Transverse colon (tissue), 4 donors: Measurements from ENCODE around the gene TOP2B. TPM values are rescaled to one million over a fixed set of nuclear protein-coding genes. Genes with fewer than 3 reads are reported as not detected.

Experiments used
- DNase-seq: peaks from one replicate; pipeline ENCODE4 v3.0.0-alpha.2; 2019
- H3K27ac ChIP-seq, 4 donors: fragments of 200-600 bp; sonication (generic); 2 replicates each; pipeline ENCODE4 v1.5.1; 2016 to 2018; ENCODE audit warnings: inconsistent platforms in 4 of 4
- H3K27me3 ChIP-seq: fragments of 200-600 bp; sonication (generic); 2 replicates; pipeline ENCODE4 v1.5.1; 2017; ENCODE audit warnings: inconsistent platforms
- H3K36me3 ChIP-seq, 4 donors: fragments of 200-600 bp; sonication (generic); 2 replicates each; pipeline ENCODE4 v1.5.1; 2017 to 2019; ENCODE audit warnings: inconsistent platforms in 4 of 4
- H3K4me1 ChIP-seq, 4 donors: fragments of 200-600 bp; sonication (generic); 2 replicates each; pipeline ENCODE4 v1.5.1; 2017 to 2020; ENCODE audit warnings: inconsistent platforms in 4 of 4
- H3K4me3 ChIP-seq, 4 donors: fragments of 200-600 bp; sonication (generic); 1 replicate in 1 of 4; 2 replicates in 3 of 4; pipeline versions ENCODE4 v1.5.1 to v1.6.1; 2017 to 2019; ENCODE audit warnings: inconsistent platforms in 4 of 4
- H3K9me3 ChIP-seq, 2 donors: fragments of 200-600 bp; sonication (generic); 2 replicates each; pipeline ENCODE4 v1.5.1; 2017 to 2019; ENCODE audit warnings: inconsistent platforms in 2 of 2
- CTCF ChIP-seq, 5 experiments: fragments of 200-600 bp in 3 of 5; fragments of 450-650 bp in 2 of 5; sonication (generic) in 3 of 5; IDR thresholded peaks; 1 replicate in 2 of 5; 2 replicates in 3 of 5; pipeline ENCODE4 v1.5.1; 2016 to 2017; ENCODE audit warnings: antibody characterized with exemption in 5 of 5, inconsistent platforms in 3 of 5, mild to moderate bottlenecking in 2 of 5, moderate library complexity in 1 of 5
- EP300 ChIP-seq: sonication (generic); formaldehyde crosslinking; IDR thresholded peaks from one replicate; pipeline ENCODE4 v1.6.1; 2017; ENCODE audit warnings: antibody characterized with exemption, low read depth
- POLR2A ChIP-seq: fragments of 450-650 bp; IDR thresholded peaks from one replicate; pipeline ENCODE4 v1.6.1; 2016; ENCODE audit warnings: antibody characterized with exemption, mild to moderate bottlenecking, moderate library complexity
- POLR2AphosphoS5 ChIP-seq, 3 donors: sonication (generic); formaldehyde crosslinking; IDR thresholded peaks; one replicate each; pipeline ENCODE4 v1.6.1; 2016; ENCODE audit warnings: antibody characterized with exemption in 3 of 3
- WGBS, 2 donors: methylation state at CpG; one replicate each; pipeline ENCODE4 v1.1.5; 2018; ENCODE audit warnings: low coverage in 1 of 2; 5-methylcytosine and 5-hydroxymethylcytosine counted together
- in situ Hi-C, 4 donors: fragments of 200-750 bp; cut with MboI; loops; one replicate each; pipeline versions ENCODE4 v1.15.0 to v1.15.1; 2017; ENCODE audit warnings: low sequenced_read_pairs in 3 of 4, low pct_ligation_motif_present in 1 of 4, low pct_unique_long_range_greater_than_20kb in 1 of 4
- intact Hi-C: fragments of 100-400 bp; cut with DNase I; formaldehyde crosslinking; loops from one replicate; pipeline ENCODE4 v1.15.1; 2023; ENCODE audit warnings: low total_unique reads
- small RNA-seq, 4 donors: library from RNA; depleted of rRNA; stranded (forward); fragments of <200 nt; gene quantifications; one replicate each; pipeline ENCODE3, GENCODE V24; 2016
- total RNA-seq, 4 donors: library from RNA; depleted of rRNA; stranded (reverse); fragments of >200 nt; gene quantifications; one replicate each; pipeline ENCODE4 v1.1.0, GENCODE V29; 2016

The TOP2B gene
- total RNA-seq, 4 donors from 2014 or later = 37.4 to 104 (median 71.5) TPM

GRCh38 chr3:25547943-25548674 is 116.6 kb downstream of the TOP2B start:
- Histone ChIP-seq H3K27me3 (no peaks in the 10 kb centered on the region), H3K27ac (no peak overlapping the region), H3K4me3 (no peak overlapping the region), H3K4me1 (no peaks in the 10 kb centered on the region), H3K36me3 (no peaks in the 10 kb centered on the region), H3K9me3 (no peaks in the 10 kb centered on the region)
- 46 to 50% methylated on average over 1 of the region's 1 CpG for whole genome bisulfite sequencing, 2 donors
- in situ Hi-C loops = no loop called here
- intact Hi-C loops = no loop called here
- TF ChIP-seq EP300 = no peak
- no peak for TF ChIP-seq CTCF (IDR thresholded peaks at IDR 0.05)
- TF ChIP-seq POLR2AphosphoS5 (IDR thresholded peaks at IDR 0.05) = no peak
- TF ChIP-seq POLR2A = no peak
- no peak for DNase-seq

Small RNAs within 50 kb of the gene (small RNA-seq; reads per million reads assigned to genes)
- gene CRIP1P2 (0 reads per million in 4 donors), gene RF01161 (0 reads per million in 4 donors), gene RF02271 (0 reads per million in 4 donors)

Other genes with a start within 250 kb of the TOP2B start
- gene RARB, start 236.6 kb downstream of the TOP2B start, total RNA-seq = 1 to 10 TPM in 3 of 4 donors, not detected in 1; 2.4 to 4.5 (median 2.9) TPM
- gene NGLY1, start 118.5 kb upstream of the TOP2B start, total RNA-seq = 100 to 1,000 TPM in 1 of 4 donors, 10 to 100 TPM in 3; 44.9 to 154 (median 55.0) TPM
- 10 to 100 TPM in 3 of 4 donors, 1 to 10 TPM in 1; 5.0 to 13.5 (median 11.2) TPM for gene OXSM, start 125.2 kb upstream of the TOP2B start, total RNA-seq